Measurements from ENCODE around the gene CCNF.

DNA sequence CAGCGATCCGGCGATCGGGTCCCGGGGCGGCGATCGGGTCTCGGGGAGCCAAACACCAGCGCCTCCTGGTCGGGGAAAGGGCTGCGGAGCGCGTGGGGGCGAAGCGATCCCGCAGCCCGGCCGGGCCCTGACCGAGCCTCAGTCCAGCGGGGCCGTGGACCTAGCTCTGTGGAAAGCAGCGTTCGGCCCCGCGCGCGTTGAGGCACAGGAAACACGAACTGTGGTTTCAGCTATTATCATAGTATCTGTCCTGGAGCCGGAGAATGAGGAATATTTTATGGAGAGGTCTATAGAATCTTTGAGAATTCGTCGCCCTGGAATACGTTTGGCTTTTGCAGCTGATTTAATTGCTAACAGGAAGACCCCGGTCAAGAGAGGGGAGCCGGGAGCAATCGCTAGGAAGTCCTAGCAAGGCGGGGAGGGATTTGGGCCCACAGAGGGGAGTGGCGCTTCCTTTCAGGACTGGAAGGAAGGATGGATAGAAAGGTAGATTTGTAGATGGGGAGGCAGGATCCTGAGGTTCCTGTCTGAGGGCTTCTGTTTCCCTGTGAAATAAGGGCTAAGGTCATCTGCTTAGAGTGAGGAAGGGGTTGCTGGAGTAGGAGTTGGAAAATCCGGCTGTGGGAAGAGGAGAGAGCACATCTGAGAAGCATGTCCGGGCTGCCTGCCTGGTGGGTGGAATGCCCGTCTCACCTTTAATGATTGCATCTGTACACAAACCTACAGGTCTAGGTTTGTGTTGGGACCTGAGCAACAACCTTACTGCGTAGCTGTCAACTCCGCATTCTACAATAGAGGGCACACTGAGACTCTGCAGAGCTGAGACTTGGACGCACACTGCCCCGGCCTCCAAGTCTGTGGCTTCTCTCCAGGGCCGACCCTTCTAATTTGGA lies 770 bp downstream of the CCNF start:
- TF ChIP-seq POLR2A (IDR thresholded peaks at IDR 0.05; ENCODE audit: extremely low read depth, insufficient read length) (no peak), CTCF (IDR thresholded peaks at IDR 0.05; ENCODE audit: low read depth, low read length) (no peak)
